Suprapubic skin (tissue), 4 donors: ENCODE results near the gene SIK3. TPM values are rescaled to one million over a fixed set of nuclear protein-coding genes. Genes with fewer than 3 reads are reported as not detected.

ENCODE experiments used
- DNase-seq, 2 donors: peaks; one replicate each; pipeline ENCODE4 v3.0.0-alpha.2; 2019; ENCODE audit warnings: low spot score in 2 of 2
- H3K27ac ChIP-seq: fragments of 200-600 bp; sonication (generic); one replicate; pipeline ENCODE4 v1.5.1; 2019
- H3K27me3 ChIP-seq: fragments of 200-600 bp; sonication (generic); one replicate; pipeline ENCODE4 v1.5.1; 2019
- H3K36me3 ChIP-seq: fragments of 200-600 bp; sonication (generic); one replicate; pipeline ENCODE4 v1.5.1; 2019
- H3K4me1 ChIP-seq: fragments of 200-600 bp; sonication (generic); one replicate; pipeline ENCODE4 v1.5.1; 2019
- H3K4me3 ChIP-seq: fragments of 200-600 bp; sonication (generic); one replicate; pipeline ENCODE4 v1.5.1; 2019; ENCODE audit warnings: mild to moderate bottlenecking
- H3K9me3 ChIP-seq: fragments of 200-600 bp; sonication (generic); one replicate; pipeline ENCODE4 v1.5.1; 2019
- EP300 ChIP-seq: sonication (generic); formaldehyde crosslinking; IDR thresholded peaks from one replicate; pipeline ENCODE4 v1.6.1; 2017; ENCODE audit warnings: antibody characterized with exemption
- POLR2A ChIP-seq, 2 donors: fragments of 450-650 bp; IDR thresholded peaks; one replicate each; pipeline ENCODE4 v1.6.1; 2017; ENCODE audit warnings: antibody characterized with exemption in 2 of 2, mild to moderate bottlenecking in 2 of 2, moderate library complexity in 2 of 2
- POLR2AphosphoS5 ChIP-seq, 3 donors: sonication (generic); formaldehyde crosslinking; IDR thresholded peaks; one replicate each; pipeline ENCODE4 v1.6.1; 2017; ENCODE audit warnings: antibody characterized with exemption in 3 of 3
- WGBS: methylation state at CpG from one replicate; pipeline ENCODE4 v1.1.5; 2018; 5-methylcytosine and 5-hydroxymethylcytosine counted together
- total RNA-seq, 4 donors: library from RNA; depleted of rRNA; stranded (reverse); fragments of >200 nt; gene quantifications; one replicate each; pipeline ENCODE4 v1.1.0, GENCODE V29; 2016
- TF ChIP-seq, protein P1 (sequence below), 2 donors: fragments of 200-600 bp in 1 of 2; fragments of 450-650 bp in 1 of 2; sonication (generic) in 1 of 2; IDR thresholded peaks; one replicate each; pipeline ENCODE4 v1.5.1; 2016 to 2019; ENCODE audit warnings: antibody characterized with exemption in 2 of 2, mild to moderate bottlenecking in 1 of 2, moderate library complexity in 1 of 2

Gene SIK3
- total RNA-seq, 4 donors from 2014 or later = 31.6 to 60.8 (median 37.5) TPM

DNA sequence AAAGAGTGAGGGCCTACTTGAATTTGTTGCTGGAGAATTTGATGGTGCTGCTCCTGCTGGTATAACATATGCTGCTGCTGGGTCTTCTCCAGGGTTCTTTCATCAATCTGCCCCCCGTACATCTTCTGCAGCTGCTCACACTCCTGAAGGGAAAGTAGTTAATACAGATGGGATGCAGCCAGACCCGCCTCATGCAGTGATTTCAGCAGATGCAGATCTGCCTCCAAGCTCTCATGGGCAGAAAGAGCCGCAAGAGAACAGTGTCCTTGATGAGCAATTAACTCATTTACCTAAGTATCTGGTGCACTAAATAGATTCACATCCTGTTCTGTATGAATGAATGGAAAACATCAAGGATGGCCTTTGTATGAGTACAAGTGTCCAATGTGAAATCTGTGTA is 236.0 kb downstream of the SIK3 start:
- TF ChIP-seq EP300 (no peak), POLR2AphosphoS5 (IDR thresholded peaks at IDR 0.05) (no peak), POLR2A (IDR thresholded peaks at IDR 0.05) (no peak)
- TF ChIP-seq, protein P1, sequence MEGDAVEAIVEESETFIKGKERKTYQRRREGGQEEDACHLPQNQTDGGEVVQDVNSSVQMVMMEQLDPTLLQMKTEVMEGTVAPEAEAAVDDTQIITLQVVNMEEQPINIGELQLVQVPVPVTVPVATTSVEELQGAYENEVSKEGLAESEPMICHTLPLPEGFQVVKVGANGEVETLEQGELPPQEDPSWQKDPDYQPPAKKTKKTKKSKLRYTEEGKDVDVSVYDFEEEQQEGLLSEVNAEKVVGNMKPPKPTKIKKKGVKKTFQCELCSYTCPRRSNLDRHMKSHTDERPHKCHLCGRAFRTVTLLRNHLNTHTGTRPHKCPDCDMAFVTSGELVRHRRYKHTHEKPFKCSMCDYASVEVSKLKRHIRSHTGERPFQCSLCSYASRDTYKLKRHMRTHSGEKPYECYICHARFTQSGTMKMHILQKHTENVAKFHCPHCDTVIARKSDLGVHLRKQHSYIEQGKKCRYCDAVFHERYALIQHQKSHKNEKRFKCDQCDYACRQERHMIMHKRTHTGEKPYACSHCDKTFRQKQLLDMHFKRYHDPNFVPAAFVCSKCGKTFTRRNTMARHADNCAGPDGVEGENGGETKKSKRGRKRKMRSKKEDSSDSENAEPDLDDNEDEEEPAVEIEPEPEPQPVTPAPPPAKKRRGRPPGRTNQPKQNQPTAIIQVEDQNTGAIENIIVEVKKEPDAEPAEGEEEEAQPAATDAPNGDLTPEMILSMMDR (IDR thresholded peaks at IDR 0.05) = no peak
- Histone ChIP-seq H3K4me1 (no peaks in the 10 kb centered on the region), H3K27me3 (no peaks in the 10 kb centered on the region), H3K36me3 (peaks cover 89% of the 10 kb centered on the region), H3K9me3 (no peaks in the 10 kb centered on the region), H3K4me3 (no peak overlapping the region), H3K27ac (no peak overlapping the region)
- 77% methylated on average over 3 of the region's 3 CpGs for WGBS
- no peak for DNase-seq

DNA sequence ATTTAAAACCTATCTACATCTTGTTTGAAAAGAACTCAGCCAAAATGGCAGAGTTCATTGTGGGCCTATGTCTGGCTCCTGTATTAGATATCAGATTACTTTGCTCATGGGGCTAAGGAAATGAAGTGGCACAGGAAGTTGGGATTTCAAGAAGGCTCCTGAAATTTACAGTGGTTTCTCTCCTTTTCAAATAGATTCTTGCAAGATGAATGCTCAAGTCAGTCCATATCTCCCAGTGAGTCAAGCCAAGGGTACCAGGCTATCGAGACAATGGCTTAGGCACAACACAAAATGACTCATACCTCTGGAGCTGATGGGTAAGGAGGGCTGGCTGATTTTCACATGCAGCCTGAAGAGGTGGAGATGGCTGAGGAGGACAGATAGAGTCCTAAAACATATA is 236.7 kb downstream of the SIK3 start:
- H3K27me3 ChIP-seq = no peaks in the 10 kb centered on the region
- peaks cover 88% of the 10 kb centered on the region for H3K36me3 ChIP-seq
- no peak overlapping the region for H3K4me3 ChIP-seq
- H3K27ac ChIP-seq = no peak overlapping the region
- TF ChIP-seq EP300 (no peak), POLR2AphosphoS5 (IDR thresholded peaks at IDR 0.05) (no peak), POLR2A (IDR thresholded peaks at IDR 0.05) (no peak)
- TF ChIP-seq, protein P1 (IDR thresholded peaks at IDR 0.05) = no peak
- WGBS = 29% methylated on average over 1 of the region's 1 CpG
- no peak for DNase-seq
- no peaks in the 10 kb centered on the region for H3K9me3 ChIP-seq
- H3K4me1 ChIP-seq = no peaks in the 10 kb centered on the region

DNA sequence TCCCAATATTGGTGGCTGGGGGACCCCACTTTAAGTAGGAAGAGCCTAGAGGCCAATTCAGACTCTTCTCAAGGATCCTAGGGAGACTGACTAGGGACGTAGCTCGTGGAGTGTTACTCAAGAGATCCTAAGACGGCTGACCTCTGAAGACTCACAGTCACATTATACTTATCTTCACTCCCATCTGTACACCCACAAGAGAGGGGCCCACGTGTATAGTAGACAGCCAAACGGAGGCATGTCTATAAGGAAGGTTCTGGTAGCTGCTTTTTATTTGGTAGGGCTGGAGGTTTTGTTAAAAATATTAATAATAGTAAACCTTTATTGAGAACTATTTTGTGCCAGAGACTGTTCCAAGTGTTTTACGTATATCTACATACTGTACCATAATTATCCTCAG is 237.9 kb downstream of the SIK3 start:
- no peaks in the 10 kb centered on the region for H3K27me3 ChIP-seq
- H3K36me3 ChIP-seq = peaks cover 84% of the 10 kb centered on the region
- WGBS = 81% methylated on average over 6 of the region's 6 CpGs
- TF ChIP-seq, protein P1 (IDR thresholded peaks at IDR 0.05) = no peak
- no peak for TF ChIP-seq POLR2A (IDR thresholded peaks at IDR 0.05)
- TF ChIP-seq POLR2AphosphoS5 (IDR thresholded peaks at IDR 0.05) = no peak
- TF ChIP-seq EP300 = no peak
- no peak overlapping the region for H3K27ac ChIP-seq
- H3K9me3 ChIP-seq = no peaks in the 10 kb centered on the region
- DNase-seq = no peak
- H3K4me1 ChIP-seq = no peaks in the 10 kb centered on the region
- no peak overlapping the region for H3K4me3 ChIP-seq

DNA sequence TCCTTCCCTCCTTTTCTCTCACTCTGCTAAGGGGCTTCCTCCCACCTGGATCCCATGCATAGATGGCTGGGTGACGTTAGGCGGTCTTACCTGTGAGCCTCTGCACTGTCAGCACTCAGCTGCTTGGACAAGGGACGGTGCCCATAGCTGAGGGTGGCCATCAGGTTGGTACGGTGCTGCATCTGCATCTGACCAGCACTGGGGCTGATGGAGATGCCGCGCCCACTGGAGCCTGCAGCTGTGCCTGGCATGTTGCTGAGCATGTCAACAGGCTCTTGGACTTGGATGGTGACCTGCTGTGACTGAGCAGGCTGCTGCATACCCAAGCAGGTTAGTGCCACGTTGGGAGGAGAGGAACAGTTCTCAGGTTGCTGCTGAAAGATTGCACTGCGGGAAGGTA is 239.1 kb downstream of the SIK3 start:
- H3K9me3 ChIP-seq = no peaks in the 10 kb centered on the region
- DNase-seq = no peak
- 94% methylated on average over 8 of the region's 8 CpGs for WGBS
- H3K4me3 ChIP-seq = no peak overlapping the region
- H3K4me1 ChIP-seq = no peaks in the 10 kb centered on the region
- peaks cover 73% of the 10 kb centered on the region for H3K36me3 ChIP-seq
- no peak overlapping the region for H3K27ac ChIP-seq
- TF ChIP-seq, protein P1 (IDR thresholded peaks at IDR 0.05) = no peak
- TF ChIP-seq POLR2A (IDR thresholded peaks at IDR 0.05) (no peak), POLR2AphosphoS5 (IDR thresholded peaks at IDR 0.05) (no peak), EP300 (no peak)
- no peaks in the 10 kb centered on the region for H3K27me3 ChIP-seq

DNA sequence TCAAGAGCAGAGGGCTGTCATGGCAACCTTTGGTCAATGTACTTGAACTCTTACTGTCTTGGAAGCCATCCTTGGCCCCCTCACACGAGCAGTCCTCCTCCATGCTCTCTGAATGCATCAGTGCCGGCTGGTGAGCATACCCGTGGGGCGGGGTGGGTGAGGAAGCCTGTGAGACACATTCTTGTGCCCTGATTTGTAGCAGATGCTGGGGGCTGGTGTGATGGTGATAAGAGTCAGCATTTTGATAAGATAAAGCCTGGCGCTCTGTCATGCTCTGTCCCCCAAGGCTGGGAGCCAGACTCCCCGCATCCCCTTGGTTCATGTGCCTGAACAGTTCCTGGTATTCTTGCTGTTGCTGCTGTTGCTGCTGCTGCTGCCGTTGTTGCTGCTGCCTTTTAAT is 240.3 kb downstream of the SIK3 start:
- Histone ChIP-seq H3K36me3 (peaks cover 61% of the 10 kb centered on the region), H3K4me3 (no peak overlapping the region), H3K27me3 (no peaks in the 10 kb centered on the region), H3K27ac (no peak overlapping the region), H3K4me1 (peaks cover 10% of the 10 kb centered on the region), H3K9me3 (no peaks in the 10 kb centered on the region)
- TF ChIP-seq EP300 = no peak
- TF ChIP-seq POLR2AphosphoS5 (IDR thresholded peaks at IDR 0.05) = no peak
- TF ChIP-seq POLR2A (IDR thresholded peaks at IDR 0.05) = no peak
- TF ChIP-seq, protein P1 (IDR thresholded peaks at IDR 0.05) = no peak
- 73% methylated on average over 7 of the region's 7 CpGs for WGBS
- DNase-seq = no peak
